Esophagus squamous epithelium (tissue), 4 donors: ENCODE data around the gene RNF150.

ENCODE experiments used
- CTCF ChIP-seq, 6 experiments: fragments of 450-650 bp in 4 of 6; fragments of 200-600 bp in 2 of 6; sonication (generic) in 2 of 6; IDR thresholded peaks; one replicate each; pipeline ENCODE4 v1.5.1; 2016 to 2019; ENCODE audit warnings: antibody characterized with exemption in 6 of 6, mild to moderate bottlenecking in 4 of 6, moderate library complexity in 4 of 6
- POLR2A ChIP-seq, 4 donors: fragments of 450-650 bp; IDR thresholded peaks; one replicate each; pipeline ENCODE4 v1.6.1; 2017; ENCODE audit warnings: antibody characterized with exemption in 4 of 4, mild to moderate bottlenecking in 4 of 4, moderate library complexity in 3 of 4

- TF ChIP-seq CTCF (IDR thresholded peaks at IDR 0.05) (no peak), POLR2A (IDR thresholded peaks at IDR 0.05) (no peak)
Observed at GRCh38 chr4:141038428-141038827, 94.8 kb downstream of the RNF150 start.
